Right lobe of liver (tissue), 6 donors: Measurements from ENCODE around the gene HAND1. TPM values are rescaled to one million over a fixed set of nuclear protein-coding genes. Genes with fewer than 3 reads are reported as not detected.

Experiments used
- ATAC-seq, 4 donors: fragments of 200-7000 bp; cut with Tn5 transposase; one replicate each; pipeline ENCODE4 v1.9.1; 2020; ENCODE audit warnings: mild to moderate bottlenecking in 4 of 4, moderate library complexity in 4 of 4
- DNase-seq, 3 donors: peaks; one replicate each; pipeline ENCODE4 v3.0.0-alpha.2; 2020
- H3K27ac ChIP-seq, 3 donors: fragments of 200-600 bp; one replicate each; pipeline ENCODE4 v1.8.0; 2022
- H3K27me3 ChIP-seq, 2 donors: fragments of 200-600 bp; one replicate each; pipeline ENCODE4 v1.8.0; 2022
- H3K36me3 ChIP-seq, 4 donors: fragments of 200-600 bp; sonication (generic) in 1 of 4; one replicate each; pipeline versions ENCODE4 v1.5.1 to v1.8.0; 2017 to 2022; ENCODE audit warnings: control low read depth in 1 of 4
- H3K4me1 ChIP-seq, 4 donors: fragments of 200-600 bp; sonication (generic) in 1 of 4; one replicate each; pipeline versions ENCODE4 v1.5.1 to v1.8.0; 2017 to 2022; ENCODE audit warnings: control low read depth in 1 of 4
- H3K4me3 ChIP-seq, 3 donors: fragments of 200-600 bp; one replicate each; pipeline ENCODE4 v1.8.0; 2022
- H3K9me3 ChIP-seq, 4 donors: fragments of 200-600 bp; sonication (generic) in 1 of 4; one replicate each; pipeline versions ENCODE4 v1.5.1 to v1.8.0; 2017 to 2022; ENCODE audit warnings: control low read depth in 1 of 4
- CTCF ChIP-seq, 4 donors: fragments of 200-600 bp in 3 of 4; fragments of 450-650 bp in 1 of 4; IDR thresholded peaks; one replicate each; pipeline versions ENCODE4 v1.5.1 to v1.8.0; 2016 to 2022; ENCODE audit warnings: antibody characterized with exemption in 4 of 4, mild to moderate bottlenecking in 2 of 4
- POLR2A ChIP-seq: fragments of 450-650 bp; IDR thresholded peaks from one replicate; pipeline ENCODE4 v1.6.1; 2017; ENCODE audit warnings: antibody characterized with exemption, mild to moderate bottlenecking
- WGBS: methylation state at CpG from one replicate; pipeline ENCODE4 v1.1.6; 2018; ENCODE audit warnings: low coverage, low lambda C conversion rate; ENCODE audit not compliant: insufficient coverage; ENCODE audit errors: missing lambda C conversion rate; 5-methylcytosine and 5-hydroxymethylcytosine counted together
- intact Hi-C, 2 donors: fragments of 100-400 bp; cut with DNase I; formaldehyde crosslinking; loops; one replicate each; pipeline versions ENCODE4 v1.11.2 to v1.14.1; 2022
- total RNA-seq, 6 experiments: library from RNA; depleted of rRNA in 2 of 6; stranded (reverse); fragments of >200 nt in 2 of 6; fragmentation: NEBNext Ultra II Directional in 3 of 6; extraction: Animal tissue kit (Norgen Biotek cat#: 25700) in 3 of 6; gene quantifications; one replicate each; pipeline versions ENCODE4 v1.1.0 to v1.2.4, GENCODE V29; 2016 to 2023
- donor health status: DM: no; HTN: yes; CAD: no.
- donor health status: DM: no; HTN: no; CAD: no.
- donor health status: DM: no; HTN: no; CAD: no.
- donor health status: DM: no; HTN: yes; CAD: no.
- donor health status: DM: no; HTN: yes; CAD: no.

HAND1 gene
- total RNA-seq, 6 experiments from 2014 or later, result not detected

- peaks cover 0 to 4% (median 2%) of the 10 kb centered on the region in 4 donors for H3K4me1 ChIP-seq
- H3K36me3 ChIP-seq, result no peaks in the 10 kb centered on the region
- 4% methylated on average over 13 of the region's 15 CpGs for WGBS
- no peak overlapping the region for H3K27ac ChIP-seq
- no peak for DNase-seq
- no peaks in the 10 kb centered on the region for H3K27me3 ChIP-seq
- intact Hi-C loops, result no loop called here
- no peaks in the 10 kb centered on the region for H3K9me3 ChIP-seq
- TF ChIP-seq CTCF (IDR thresholded peaks at IDR 0.05) (peak; percentile 42 to 72 (median 66)), POLR2A (no peak)
- H3K4me3 ChIP-seq, result no peak overlapping the region
- peak; percentile 70 to 78 (median 74) for ATAC-seq
Observed at GRCh38 chr5:154520861-154521453, 42.9 kb upstream of the HAND1 start.

GRCh38 chr5:154519359-154519758 is 41.3 kb upstream of the HAND1 start:
- H3K27me3 ChIP-seq, result no peaks in the 10 kb centered on the region
- DNase-seq (peak in 1 of 3 donors; percentile 63), ATAC-seq (peak; percentile 6 to 87 (median 52))
- intact Hi-C loops, result no loop called here
- no peaks in the 10 kb centered on the region for H3K9me3 ChIP-seq
- TF ChIP-seq CTCF (IDR thresholded peaks at IDR 0.05), result no peak
- TF ChIP-seq POLR2A, result no peak
- WGBS, result 25% methylated on average over 2 of the region's 2 CpGs
- H3K4me3 ChIP-seq, result no peak overlapping the region
- no peak overlapping the region for H3K27ac ChIP-seq
- H3K36me3 ChIP-seq, result no peaks in the 10 kb centered on the region
- H3K4me1 ChIP-seq, result peaks cover 0 to 4% (median 2%) of the 10 kb centered on the region in 4 donors

- Histone ChIP-seq H3K4me3 (no peak overlapping the region), H3K4me1 (peaks cover 0 to 4% (median 2%) of the 10 kb centered on the region in 4 donors), H3K27me3 (no peaks in the 10 kb centered on the region), H3K9me3 (no peaks in the 10 kb centered on the region), H3K27ac (no peak overlapping the region), H3K36me3 (no peaks in the 10 kb centered on the region)
- intact Hi-C loops, result no loop called here
- no peak for ATAC-seq
- whole genome bisulfite sequencing, result 34% methylated on average over 2 of the region's 8 CpGs
- TF ChIP-seq POLR2A, result no peak
- TF ChIP-seq CTCF (IDR thresholded peaks at IDR 0.05), result no peak
- DNase-seq, result no peak
Observed at GRCh38 chr5:154518438-154518867, 40.4 kb upstream of the HAND1 start.

- Histone ChIP-seq H3K36me3 (no peaks in the 10 kb centered on the region), H3K9me3 (no peaks in the 10 kb centered on the region), H3K4me3 (no peak overlapping the region), H3K27ac (no peak overlapping the region), H3K27me3 (no peaks in the 10 kb centered on the region), H3K4me1 (peaks cover 0 to 4% (median 2%) of the 10 kb centered on the region in 4 donors)
- intact Hi-C loops, result no loop called here
- TF ChIP-seq POLR2A (no peak), CTCF (IDR thresholded peaks at IDR 0.05) (no peak)
- ATAC-seq (no peak), DNase-seq (no peak)
- WGBS, result 68% methylated on average over 6 of the region's 9 CpGs
Observed at GRCh38 chr5:154517810-154518437, 39.9 kb upstream of the HAND1 start.
